SK-N-SH (cell line): ENCODE results near the gene DEAF1.

Experiments
- POLR2AphosphoS5 ChIP-seq: IDR thresholded peaks from 2 replicates; pipeline ENCODE4 v1.6.1; 2012; ENCODE audit warnings: low read depth, low read length
- TF ChIP-seq, protein P1 (sequence below): fragments of 150-350 bp; IDR thresholded peaks from 2 replicates; pipeline ENCODE4 v1.6.1; 2016; ENCODE audit warnings: mild to moderate bottlenecking, low read depth, low read length
- TF ChIP-seq, protein P2 (sequence below): fragments of 200-600 bp; sonication (generic); IDR thresholded peaks from 2 replicates; pipeline ENCODE4 v1.6.1; 2017; ENCODE audit warnings: antibody characterized with exemption, mild to moderate bottlenecking, moderate library complexity
- TF ChIP-seq, protein P3 (sequence below): IDR thresholded peaks from 2 replicates; pipeline ENCODE4 v1.4.0; 2012; ENCODE audit warnings: low read depth, borderline replicate concordance

DNA sequence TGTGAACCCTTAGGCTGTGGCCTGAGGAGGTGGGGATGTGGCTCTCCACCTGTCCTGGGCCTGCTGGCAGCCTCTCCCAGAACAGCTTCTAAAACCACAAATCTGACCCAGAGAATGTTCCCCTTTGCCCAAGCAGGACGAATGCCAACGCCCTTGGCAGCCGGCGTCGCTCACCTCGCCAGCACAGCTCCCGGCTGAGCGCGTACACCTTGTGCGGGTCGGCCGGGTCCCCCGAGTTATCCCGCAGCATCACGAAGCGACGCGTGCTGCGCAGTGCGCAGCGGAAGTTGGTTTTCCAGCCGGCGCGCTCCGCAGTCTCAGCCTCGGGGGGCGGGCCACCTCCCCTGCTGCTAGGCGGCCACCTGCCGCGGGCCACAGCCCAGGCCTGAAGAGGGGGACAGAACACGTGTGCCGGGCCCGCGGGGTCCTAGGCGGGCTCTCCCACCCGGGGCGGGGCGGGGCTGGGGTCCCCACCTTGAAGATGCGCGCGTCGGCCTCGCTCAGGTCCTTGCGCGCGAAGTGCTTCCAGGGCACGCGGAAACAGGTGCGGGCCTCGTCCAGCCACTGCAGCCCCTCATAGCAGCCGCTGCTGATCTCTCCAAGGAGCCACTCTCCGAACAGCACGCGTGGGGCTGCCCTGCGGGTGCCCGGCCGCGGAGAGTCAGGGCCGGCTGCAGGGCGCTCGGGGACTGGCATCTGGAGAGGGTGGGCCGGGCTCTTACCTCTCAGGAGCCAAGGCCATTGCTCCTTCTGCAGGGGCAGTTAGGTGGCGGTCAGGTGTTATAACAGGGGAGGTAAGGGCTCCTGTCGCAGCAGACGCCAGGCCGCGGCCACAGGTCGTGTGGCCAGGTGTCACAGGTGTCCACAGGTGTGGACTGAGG lies 80.2 kb downstream of the DEAF1 start:
- no peak for TF ChIP-seq POLR2AphosphoS5
- TF ChIP-seq, protein P1, sequence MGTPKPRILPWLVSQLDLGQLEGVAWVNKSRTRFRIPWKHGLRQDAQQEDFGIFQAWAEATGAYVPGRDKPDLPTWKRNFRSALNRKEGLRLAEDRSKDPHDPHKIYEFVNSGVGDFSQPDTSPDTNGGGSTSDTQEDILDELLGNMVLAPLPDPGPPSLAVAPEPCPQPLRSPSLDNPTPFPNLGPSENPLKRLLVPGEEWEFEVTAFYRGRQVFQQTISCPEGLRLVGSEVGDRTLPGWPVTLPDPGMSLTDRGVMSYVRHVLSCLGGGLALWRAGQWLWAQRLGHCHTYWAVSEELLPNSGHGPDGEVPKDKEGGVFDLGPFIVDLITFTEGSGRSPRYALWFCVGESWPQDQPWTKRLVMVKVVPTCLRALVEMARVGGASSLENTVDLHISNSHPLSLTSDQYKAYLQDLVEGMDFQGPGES = no peak
- TF ChIP-seq, protein P2, sequence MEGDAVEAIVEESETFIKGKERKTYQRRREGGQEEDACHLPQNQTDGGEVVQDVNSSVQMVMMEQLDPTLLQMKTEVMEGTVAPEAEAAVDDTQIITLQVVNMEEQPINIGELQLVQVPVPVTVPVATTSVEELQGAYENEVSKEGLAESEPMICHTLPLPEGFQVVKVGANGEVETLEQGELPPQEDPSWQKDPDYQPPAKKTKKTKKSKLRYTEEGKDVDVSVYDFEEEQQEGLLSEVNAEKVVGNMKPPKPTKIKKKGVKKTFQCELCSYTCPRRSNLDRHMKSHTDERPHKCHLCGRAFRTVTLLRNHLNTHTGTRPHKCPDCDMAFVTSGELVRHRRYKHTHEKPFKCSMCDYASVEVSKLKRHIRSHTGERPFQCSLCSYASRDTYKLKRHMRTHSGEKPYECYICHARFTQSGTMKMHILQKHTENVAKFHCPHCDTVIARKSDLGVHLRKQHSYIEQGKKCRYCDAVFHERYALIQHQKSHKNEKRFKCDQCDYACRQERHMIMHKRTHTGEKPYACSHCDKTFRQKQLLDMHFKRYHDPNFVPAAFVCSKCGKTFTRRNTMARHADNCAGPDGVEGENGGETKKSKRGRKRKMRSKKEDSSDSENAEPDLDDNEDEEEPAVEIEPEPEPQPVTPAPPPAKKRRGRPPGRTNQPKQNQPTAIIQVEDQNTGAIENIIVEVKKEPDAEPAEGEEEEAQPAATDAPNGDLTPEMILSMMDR = no peak
- TF ChIP-seq, protein P3, sequence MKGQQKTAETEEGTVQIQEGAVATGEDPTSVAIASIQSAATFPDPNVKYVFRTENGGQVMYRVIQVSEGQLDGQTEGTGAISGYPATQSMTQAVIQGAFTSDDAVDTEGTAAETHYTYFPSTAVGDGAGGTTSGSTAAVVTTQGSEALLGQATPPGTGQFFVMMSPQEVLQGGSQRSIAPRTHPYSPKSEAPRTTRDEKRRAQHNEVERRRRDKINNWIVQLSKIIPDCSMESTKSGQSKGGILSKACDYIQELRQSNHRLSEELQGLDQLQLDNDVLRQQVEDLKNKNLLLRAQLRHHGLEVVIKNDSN = no peak
